GM19328 (cell line): ENCODE results near the gene RNF208.

Experiments
- ATAC-seq: cut with Tn5 transposase; IDR thresholded peaks from one replicate; pipeline ENCODE4 v1.9.1; 2021; ENCODE audit warnings: mild to moderate bottlenecking, moderate library complexity; ENCODE audit not compliant: unreplicated experiment

The RNF208 gene

GRCh38 chr9:137193771-137194170 lies 28.3 kb downstream of the RNF208 start:
- ATAC-seq: no peak

- ATAC-seq: no peak
Observed at GRCh38 chr9:137192859-137193258, 29.2 kb downstream of the RNF208 start.

GRCh38 chr9:137192448-137192780 lies 29.6 kb downstream of the RNF208 start:
- no peak for ATAC-seq

- no peak for ATAC-seq
Observed at GRCh38 chr9:137191691-137192447, 30.2 kb downstream of the RNF208 start.

- ATAC-seq: no peak
Observed at GRCh38 chr9:137191245-137191644, 30.8 kb downstream of the RNF208 start.

- no peak for ATAC-seq
Observed at GRCh38 chr9:137190315-137190856, 31.7 kb downstream of the RNF208 start.

GRCh38 chr9:137189297-137190295 lies 32.4 kb downstream of the RNF208 start:
- ATAC-seq: no peak

GRCh38 chr9:137188490-137189296 lies 33.3 kb downstream of the RNF208 start, which contains the start of the genes ANAPC2 and SSNA1:
TSS of gene ANAPC2 (minus strand) at chr9:137188560. CDS start at chr9:137188532, 28 bp downstream.
TSS of gene SSNA1 (plus strand) at chr9:137188676. CDS start at chr9:137188727, 51 bp downstream.
- peak; percentile 79 for ATAC-seq

GRCh38 chr9:137188086-137188489 lies 34.0 kb downstream of the RNF208 start:
- ATAC-seq: no peak

- no peak for ATAC-seq
Observed at GRCh38 chr9:137187386-137187785, 34.7 kb downstream of the RNF208 start.

- ATAC-seq: no peak
Observed at GRCh38 chr9:137186385-137186784, 35.7 kb downstream of the RNF208 start.

GRCh38 chr9:137185921-137186320 lies 36.1 kb downstream of the RNF208 start:
- no peak for ATAC-seq

- ATAC-seq: no peak
Observed at GRCh38 chr9:137184881-137185660, 37.0 kb downstream of the RNF208 start.

- ATAC-seq: no peak
Observed at GRCh38 chr9:137183980-137184595, 38.0 kb downstream of the RNF208 start.

- no peak for ATAC-seq
Observed at GRCh38 chr9:137182836-137183235, 39.2 kb downstream of the RNF208 start.

GRCh38 chr9:137181680-137182079 lies 40.4 kb downstream of the RNF208 start:
- ATAC-seq: no peak

- no peak for ATAC-seq
Observed at GRCh38 chr9:137180491-137180890, 41.5 kb downstream of the RNF208 start.

GRCh38 chr9:137179761-137180160 lies 42.3 kb downstream of the RNF208 start:
- no peak for ATAC-seq

- no peak for ATAC-seq
Observed at GRCh38 chr9:137178939-137179630, 43.0 kb downstream of the RNF208 start.
